ENCODE data around the gene TMEM88. TPM values are rescaled to one million over a fixed set of nuclear protein-coding genes. Genes with fewer than 3 reads are reported as not detected.
A peak's percentile ranks its signal among the peaks of the same experiment; 100 is the strongest.

The TMEM88 gene
- total RNA-seq, 1 donor from 2014 or later: 17.2 TPM

GRCh38 chr17:7843536-7844291 is 11.2 kb upstream of the TMEM88 start:
- DNase-seq (ENCODE audit: low read depth in 2 of 2): peak; percentile 82 to 94

GRCh38 chr17:7844292-7845154 is 10.3 kb upstream of the TMEM88 start:
- DNase-seq (ENCODE audit: low read depth in 2 of 2): peak; percentile 90 to 96

GRCh38 chr17:7845359-7846062 is 9.4 kb upstream of the TMEM88 start:
- no peak for DNase-seq (ENCODE audit: low read depth in 2 of 2)

- DNase-seq (ENCODE audit: low read depth in 2 of 2): no peak
Measured at GRCh38 chr17:7846063-7846735, 8.7 kb upstream of the TMEM88 start.

- no peak for DNase-seq (ENCODE audit: low read depth in 2 of 2)
Measured at GRCh38 chr17:7846765-7847661, 7.9 kb upstream of the TMEM88 start.

GRCh38 chr17:7848131-7848579 is 6.7 kb upstream of the TMEM88 start:
- DNase-seq (ENCODE audit: low read depth in 2 of 2): no peak

GRCh38 chr17:7848739-7849129 is 6.1 kb upstream of the TMEM88 start:
- DNase-seq (ENCODE audit: low read depth in 2 of 2): no peak

- no peak for DNase-seq (ENCODE audit: low read depth in 2 of 2)
Measured at GRCh38 chr17:7849130-7849750, 5.6 kb upstream of the TMEM88 start.

- no peak for DNase-seq (ENCODE audit: low read depth in 2 of 2)
Measured at GRCh38 chr17:7849751-7850504, 4.9 kb upstream of the TMEM88 start.

- DNase-seq (ENCODE audit: low read depth in 2 of 2): no peak
Measured at GRCh38 chr17:7850701-7851437, 4.0 kb upstream of the TMEM88 start.

GRCh38 chr17:7851438-7852261 is 3.2 kb upstream of the TMEM88 start:
- DNase-seq (ENCODE audit: low read depth in 2 of 2): peak; percentile 83 to 93

GRCh38 chr17:7852262-7852670 is 2.6 kb upstream of the TMEM88 start:
- no peak for DNase-seq (ENCODE audit: low read depth in 2 of 2)

- no peak for DNase-seq (ENCODE audit: low read depth in 2 of 2)
Measured at GRCh38 chr17:7852919-7853690, 1.8 kb upstream of the TMEM88 start.

GRCh38 chr17:7853691-7854038 is 1.2 kb upstream of the TMEM88 start:
- no peak for DNase-seq (ENCODE audit: low read depth in 2 of 2)

- no peak for DNase-seq (ENCODE audit: low read depth in 2 of 2)
Measured at GRCh38 chr17:7854078-7854777, 638 bp upstream of the TMEM88 start.

- DNase-seq (ENCODE audit: low read depth in 2 of 2): no peak
Measured at GRCh38 chr17:7855660-7856010, 769 bp downstream of the TMEM88 start.
